ENCODE data around the gene CALHM4.
A peak's percentile ranks its signal among the peaks of the same experiment; 100 is the strongest.

The CALHM4 gene, protein sequence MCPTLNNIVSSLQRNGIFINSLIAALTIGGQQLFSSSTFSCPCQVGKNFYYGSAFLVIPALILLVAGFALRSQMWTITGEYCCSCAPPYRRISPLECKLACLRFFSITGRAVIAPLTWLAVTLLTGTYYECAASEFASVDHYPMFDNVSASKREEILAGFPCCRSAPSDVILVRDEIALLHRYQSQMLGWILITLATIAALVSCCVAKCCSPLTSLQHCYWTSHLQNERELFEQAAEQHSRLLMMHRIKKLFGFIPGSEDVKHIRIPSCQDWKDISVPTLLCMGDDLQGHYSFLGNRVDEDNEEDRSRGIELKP

DNA sequence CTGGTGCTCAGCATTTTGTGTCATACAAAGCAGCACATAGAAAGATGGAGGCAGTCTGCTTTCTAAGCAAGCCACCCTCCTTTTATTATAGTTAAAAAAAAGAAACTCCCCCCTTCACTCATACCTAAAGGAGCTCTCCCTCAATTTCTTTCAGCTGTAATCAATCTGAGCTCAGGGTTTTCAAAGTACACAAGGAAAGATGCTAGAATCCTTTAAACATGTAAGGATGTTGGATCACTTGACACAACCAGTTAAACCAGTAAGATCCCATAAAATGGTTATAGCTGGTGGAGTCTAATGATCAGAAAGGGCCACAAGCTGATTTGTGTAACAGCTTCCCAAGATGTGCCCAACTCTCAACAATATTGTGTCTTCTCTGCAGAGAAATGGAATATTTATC is at the start of gene CALHM4:
CALHM4 (plus strand) TSS at position 301 of the 400 bp plus-strand sequence; CDS start at position 344, 43 bp downstream.
- no peak for DNase-seq (ENCODE audit: low spot score)

DNA sequence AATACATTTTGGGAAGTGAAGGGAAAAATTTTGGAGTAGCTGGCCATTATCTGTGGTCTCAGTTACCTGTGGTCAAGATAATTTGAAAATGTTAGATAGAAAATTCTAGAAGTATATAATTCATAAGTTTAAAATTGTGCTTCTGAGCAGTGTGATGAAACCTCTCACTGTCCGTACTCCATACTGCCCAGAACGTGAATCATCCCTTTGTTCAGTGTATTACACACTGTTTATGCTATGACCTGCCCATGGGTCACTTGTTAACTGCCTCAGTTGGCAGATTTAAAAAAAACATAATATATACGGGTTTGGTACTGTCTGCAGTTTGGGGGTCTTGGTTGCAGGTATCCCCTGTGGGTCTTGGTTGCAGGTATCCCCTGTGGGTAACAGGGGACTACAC is 46.2 kb upstream of the CALHM4 start:
- no peak for DNase-seq (ENCODE audit: low spot score)

DNA sequence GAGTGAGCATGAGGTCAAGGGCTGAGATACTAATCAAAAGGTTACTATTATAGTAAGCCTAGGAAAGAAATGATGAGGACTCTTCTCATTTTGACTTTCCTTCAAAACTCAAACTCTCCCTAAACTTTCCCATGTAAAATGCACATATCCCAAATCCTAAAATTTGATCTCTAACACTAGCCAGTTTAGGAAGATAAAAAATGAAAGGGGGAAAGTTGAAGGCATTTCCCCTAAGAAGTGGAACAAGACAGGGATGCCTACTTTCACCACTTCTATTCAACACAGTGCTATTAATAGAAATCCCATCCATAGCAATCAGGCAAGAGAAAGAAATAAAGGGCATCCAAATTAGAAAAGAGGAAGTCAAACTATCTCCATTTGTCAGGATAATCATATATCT is 45.0 kb upstream of the CALHM4 start:
- DNase-seq (ENCODE audit: low spot score) = no peak

DNA sequence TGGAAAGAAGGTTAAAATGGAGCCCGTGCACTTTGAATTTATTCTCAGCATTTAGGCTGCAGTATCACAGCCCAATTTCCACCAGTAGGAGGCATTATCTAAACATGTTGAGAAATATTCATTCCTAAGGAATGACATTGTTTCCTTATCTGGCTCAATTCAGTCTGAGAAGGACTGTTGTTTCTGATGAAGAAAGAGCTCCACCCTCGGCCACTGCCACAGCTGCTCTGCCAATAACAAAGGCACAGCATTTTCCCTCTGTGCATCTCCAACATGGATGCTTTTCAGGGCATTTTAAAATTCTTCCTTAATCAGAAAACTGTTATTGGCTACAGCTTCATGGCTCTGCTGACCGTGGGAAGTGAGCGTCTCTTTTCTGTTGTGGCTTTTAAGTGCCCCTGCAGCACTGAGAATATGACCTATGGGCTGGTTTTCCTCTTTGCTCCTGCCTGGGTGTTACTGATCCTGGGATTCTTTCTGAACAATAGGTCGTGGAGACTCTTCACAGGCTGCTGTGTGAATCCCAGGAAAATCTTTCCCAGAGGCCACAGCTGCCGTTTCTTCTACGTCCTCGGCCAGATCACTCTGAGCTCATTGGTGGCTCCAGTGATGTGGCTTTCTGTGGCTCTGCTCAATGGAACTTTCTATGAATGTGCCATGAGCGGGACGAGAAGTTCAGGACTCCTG is 42.0 kb upstream of the CALHM4 start, which contains the start of gene CALHM5:
CALHM5 (plus strand) TSS at position 216 of the 687 bp plus-strand sequence; CDS start at position 274, 58 bp downstream.
- no peak for DNase-seq (ENCODE audit: low spot score)

DNA sequence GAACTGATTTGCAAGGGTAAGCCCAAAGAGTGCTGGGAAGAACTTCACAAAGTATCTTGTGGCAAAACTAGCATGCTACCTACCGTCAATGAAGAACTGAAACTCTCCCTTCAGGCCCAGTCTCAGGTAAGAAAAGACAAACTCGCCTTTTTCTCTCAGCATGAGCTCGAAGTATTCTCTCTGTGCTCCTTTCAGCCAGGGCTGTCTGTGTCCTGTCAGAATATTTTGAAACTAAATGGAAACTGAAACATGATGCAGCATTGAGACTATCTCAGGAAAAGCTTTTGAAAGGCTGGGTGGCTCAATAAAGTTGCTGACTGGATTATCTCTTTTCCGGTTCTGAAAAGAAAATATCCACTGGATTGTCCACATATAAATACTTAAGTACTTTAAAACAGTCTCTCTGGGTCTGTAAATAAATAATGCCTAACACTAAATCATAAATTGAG is 41.4 kb upstream of the CALHM4 start:
- DNase-seq (ENCODE audit: low spot score) = no peak

DNA sequence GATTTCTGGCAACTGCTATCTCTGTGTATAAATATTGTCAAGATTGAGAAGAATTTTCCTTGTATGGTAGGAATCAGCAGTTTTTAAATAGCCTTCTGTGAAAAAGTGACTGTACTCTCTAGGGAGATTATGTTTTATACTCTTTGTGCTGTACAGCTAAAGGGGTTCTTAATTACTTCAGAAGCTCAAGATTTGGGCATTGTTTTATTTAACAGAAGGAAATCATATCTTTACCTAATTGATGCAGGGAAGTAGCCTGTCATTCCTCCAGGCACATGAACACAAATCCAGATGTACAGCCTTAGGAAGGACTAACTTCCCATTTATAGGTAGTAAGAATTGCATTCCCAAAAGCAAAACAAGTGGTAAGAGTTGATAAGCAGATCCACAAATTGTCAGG is 40.8 kb upstream of the CALHM4 start:
- DNase-seq (ENCODE audit: low spot score) = no peak

DNA sequence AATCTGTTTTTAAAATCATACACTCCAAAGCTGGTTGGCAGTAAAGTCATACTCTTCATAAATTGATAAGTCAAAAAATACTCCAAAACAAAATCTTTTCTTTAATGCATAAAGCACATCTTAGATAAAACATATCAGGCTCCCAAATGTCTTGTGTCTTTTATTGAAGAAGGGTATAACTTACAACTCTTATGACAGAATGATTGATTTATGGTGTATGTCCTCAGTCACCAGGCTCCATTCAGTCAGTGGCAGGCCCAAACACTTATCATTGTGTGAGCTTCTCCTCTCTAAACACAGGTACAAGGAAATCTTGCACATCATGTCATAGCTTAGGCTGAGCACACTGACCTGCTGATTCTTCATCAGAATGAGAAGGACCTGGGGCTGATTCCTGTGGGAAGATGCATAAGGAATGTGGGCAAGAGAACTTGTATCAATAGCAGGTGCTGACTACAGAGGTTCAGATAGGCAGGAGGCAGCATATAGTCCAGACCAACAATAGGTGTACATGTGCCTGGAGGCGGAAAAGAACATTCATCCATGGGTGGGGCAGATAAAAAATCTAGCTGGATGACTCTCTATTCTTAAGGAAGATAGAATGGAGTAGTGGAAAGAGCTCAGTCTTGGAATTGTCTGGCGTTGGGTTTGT is 40.2 kb upstream of the CALHM4 start:
- DNase-seq (ENCODE audit: low spot score) = no peak

DNA sequence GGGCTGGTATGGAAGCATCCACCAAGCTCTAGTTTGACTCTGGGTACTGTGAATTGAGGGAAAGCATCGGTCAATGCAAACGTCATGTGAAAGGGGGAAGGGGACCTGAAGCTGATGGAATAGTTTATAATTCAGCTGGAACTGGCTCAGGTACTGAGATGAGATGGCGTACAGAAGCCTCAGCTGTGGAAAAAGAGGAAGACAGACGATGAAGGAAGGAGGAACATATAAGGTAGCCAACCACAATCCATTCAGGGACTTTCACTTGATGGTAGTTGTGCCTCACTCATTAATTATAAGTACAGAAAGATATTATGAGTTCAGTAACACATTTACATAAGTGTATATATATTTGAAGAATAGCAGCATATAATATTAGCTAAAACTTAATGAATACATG is 39.4 kb upstream of the CALHM4 start:
- DNase-seq (ENCODE audit: low spot score) = no peak

DNA sequence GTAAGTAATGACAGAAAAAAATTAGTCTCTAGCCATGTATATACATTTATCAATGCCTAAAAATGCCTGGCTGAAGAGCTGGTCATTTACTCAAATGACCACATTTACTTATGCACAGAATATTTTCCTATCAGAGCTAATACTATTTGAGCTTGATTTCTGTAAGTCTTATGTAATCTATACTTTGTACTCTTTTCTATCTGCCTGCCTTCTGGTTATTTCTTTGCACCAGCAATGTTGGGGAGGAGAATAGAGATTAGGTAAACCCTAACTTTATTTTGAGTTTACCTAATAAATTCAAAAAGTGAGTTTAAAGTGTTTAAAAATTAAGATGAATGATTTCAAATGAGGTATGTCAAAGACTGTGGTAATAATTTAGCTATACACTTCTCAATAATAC is 38.4 kb upstream of the CALHM4 start:
- no peak for DNase-seq (ENCODE audit: low spot score)

DNA sequence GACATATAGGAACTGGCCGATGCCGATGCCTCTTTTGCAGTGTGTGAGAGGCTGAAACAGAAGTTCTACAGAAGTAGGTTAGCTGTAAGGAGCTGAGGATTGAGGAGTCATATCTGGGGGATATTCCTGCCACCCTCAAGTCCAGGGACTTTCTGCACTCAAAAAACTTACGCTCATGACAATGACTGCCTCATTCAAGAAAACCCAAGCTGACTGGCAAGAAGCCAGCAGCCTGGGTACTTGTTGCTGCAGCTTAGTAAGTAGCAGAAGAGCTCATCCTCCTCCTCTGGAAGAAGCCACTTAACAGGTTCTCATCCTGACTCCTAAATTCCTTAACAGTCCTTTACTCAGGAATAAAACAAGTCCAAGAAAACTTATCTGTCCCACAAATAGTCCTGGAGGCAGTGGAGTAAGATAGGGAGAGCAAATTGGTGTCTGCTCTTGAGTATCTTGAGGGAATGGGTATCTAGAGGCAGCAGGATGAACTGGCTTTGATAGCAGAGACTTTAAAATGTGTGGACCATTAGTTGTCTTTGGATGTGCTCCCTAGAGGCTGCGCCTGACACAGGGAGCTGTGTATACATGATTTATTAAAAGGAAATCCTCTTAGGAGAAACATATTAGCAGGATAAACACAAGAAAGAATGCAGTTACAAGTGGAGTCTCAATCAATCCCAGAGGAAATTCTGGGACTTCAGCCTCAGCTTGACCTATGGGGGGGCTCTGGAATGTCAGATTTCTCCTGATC is 34.8 kb upstream of the CALHM4 start:
- DNase-seq (ENCODE audit: low spot score) = no peak

DNA sequence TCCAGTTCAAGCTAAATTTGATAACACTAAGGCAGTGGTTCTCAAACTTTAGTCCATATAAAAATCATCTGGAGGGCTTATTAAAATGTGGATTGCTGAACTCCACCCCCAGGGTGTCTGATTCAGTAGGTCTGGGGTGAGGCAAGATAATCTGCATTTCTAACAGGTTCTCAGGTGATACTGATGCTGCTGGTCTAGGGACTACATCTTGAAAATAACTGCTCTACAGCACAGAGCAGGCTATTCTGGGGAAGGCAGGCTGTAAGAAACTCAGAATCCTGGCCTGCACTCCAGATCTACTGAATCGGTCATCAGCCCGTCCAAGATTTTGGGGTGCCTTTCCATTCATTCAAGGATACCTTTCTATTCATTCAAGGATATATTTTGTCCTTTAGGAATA is 30.7 kb upstream of the CALHM4 start:
- DNase-seq (ENCODE audit: low spot score) = no peak

DNA sequence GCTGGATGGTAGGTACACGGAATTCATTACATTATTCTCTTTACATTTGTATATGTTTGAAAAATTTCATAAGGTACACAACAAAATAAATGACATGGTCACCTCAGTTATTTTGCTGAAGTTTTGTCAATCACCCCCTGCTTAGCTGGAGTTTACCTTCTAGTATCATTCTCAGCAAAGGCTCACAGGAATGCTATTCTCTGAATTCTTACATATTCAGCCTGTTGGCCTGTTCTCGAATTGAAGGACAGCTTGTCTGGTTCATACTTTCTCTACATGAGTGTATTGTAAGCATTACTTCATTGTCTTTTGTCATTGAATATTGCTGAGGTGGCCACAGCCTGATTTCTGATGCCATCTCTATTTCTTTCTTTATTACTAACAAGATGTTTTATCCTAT is 29.3 kb upstream of the CALHM4 start:
- no peak for DNase-seq (ENCODE audit: low spot score)

DNA sequence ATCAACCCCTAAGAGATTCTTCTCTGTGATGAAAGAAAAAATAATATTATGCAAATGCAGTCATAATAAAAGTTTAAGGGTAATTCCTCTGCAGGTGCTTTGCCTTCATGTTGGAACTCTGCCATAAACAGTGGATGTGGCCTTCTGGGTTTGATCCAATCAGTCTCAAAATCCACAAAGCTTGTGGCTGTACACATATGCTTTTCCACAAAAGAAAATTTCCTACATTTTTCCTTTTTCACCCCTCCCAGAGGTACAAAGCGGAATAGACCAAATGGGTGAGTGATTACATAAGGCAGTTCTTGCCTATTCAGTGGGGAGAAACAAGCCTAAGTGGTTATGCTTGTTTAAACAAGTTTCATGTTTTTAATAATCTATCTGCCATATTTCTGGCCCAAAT is 25.4 kb upstream of the CALHM4 start:
- no peak for DNase-seq (ENCODE audit: low spot score)

DNA sequence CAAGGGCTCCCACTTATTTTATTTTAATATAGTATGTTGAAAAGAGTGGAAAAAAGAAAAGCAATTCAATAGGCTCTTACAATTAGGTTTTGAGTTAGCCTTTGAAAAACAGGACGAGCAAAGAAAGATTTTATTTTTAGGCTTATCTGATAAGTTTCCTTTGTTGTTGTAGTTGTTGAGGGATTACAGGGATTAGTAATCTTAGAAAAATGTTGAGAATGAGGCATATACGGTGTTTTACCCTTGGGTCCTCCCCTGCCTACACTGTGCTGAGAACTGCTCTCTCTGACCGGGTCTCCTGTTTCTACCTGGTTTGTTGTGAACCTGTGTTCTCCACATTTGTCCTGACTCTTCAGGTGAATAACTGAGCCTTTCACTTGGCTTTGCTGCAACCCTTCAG is 24.8 kb upstream of the CALHM4 start:
- DNase-seq (ENCODE audit: low spot score) = no peak

DNA sequence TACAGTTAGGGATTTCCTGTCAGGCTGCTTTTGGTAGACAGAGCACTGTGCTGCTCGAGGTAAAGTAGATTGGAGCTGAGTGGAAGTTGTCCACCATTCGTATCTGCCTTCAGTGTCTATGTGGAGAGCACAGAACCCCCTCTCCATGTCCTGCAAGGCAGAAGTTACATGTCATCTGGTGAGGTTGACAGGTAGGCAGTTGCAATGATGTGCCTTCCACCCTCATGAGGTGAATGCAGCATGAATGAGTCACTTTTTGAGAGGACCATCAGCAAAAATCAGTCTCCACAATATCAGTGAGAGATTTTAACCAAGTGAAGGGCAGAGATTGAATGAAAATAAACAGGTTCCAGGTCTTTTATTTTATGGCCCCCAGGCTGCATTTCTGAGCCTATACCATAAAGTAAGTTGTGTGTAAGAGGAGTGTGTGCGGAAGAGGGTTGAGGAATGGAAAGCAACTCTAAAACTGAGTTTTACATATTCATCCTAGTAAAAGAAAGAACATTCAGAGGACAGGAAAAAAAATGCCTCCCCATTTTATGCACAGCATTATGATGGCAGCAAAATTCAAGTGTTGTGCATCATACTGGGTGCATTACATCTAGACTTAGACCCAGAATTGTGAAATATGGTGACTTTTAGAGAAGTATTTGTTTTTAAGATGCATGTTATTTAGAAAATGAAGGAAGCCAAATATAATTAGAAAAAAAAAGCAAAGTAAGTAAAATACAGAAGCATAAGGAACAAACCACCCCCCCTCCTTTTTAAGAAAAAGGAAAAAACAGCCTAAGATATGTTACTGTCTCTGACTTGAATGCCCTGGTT is 23.9 kb upstream of the CALHM4 start:
- DNase-seq (ENCODE audit: low spot score) = no peak

DNA sequence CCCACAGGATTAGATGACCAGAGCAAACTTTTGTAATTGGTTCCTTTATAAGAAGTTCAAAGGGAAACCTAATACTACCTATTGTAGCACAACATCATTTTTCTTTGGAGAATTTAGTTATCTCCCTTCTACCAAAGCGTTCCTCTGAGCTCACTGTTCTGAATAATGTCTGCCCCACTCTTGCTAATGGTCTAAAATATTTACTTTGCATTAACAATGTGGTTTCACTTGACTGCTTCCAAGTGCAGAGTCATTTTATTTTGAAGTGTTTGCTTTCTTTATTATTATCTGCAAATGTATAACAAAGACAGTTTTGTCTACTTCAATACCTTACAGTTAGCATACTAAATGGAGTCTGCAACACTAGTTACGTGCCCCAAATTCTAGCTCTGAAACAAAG is 23.1 kb upstream of the CALHM4 start:
- DNase-seq (ENCODE audit: low spot score) = no peak

DNA sequence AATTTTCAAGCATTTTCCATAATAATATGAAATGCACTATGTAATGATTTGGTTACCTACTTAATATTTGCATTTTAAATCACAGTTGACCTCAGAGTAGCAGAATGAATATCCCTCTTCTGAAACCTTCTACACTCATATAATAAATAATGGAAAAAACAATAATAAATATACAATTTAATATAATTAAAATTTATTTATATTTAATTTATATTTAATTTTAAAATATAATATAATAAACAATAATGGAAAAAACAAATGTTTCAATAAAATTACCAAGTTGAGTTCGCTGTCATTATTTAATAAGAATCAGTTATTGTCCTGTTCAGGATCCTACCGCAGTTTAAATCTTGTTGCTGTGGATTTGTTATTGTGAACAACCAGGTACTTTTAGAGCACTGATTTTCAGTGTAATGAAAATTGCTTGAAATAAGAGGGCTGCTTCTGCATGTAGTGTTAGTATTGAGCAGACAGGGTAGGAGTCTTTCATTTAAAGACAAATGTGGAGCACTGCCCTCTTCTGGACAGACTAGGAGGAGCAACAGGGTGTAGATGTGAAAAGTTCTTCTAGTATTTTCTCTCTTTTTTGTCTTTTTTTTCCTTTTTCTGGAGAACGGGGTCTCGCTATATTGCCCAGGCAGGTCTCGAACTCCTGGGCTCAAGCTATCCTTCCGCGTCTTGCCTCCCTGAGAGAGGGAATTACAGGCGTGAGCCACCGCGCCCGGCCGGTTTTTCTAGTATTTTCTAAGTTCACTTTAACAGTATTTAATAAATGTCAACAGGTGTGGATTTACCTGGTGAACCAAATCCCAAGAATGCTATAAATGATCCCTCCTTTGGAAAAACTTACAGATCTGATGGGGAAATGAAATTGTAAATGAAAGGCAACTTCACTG is 21.6 kb upstream of the CALHM4 start:
- peak; percentile 54 for DNase-seq (ENCODE audit: low spot score)

DNA sequence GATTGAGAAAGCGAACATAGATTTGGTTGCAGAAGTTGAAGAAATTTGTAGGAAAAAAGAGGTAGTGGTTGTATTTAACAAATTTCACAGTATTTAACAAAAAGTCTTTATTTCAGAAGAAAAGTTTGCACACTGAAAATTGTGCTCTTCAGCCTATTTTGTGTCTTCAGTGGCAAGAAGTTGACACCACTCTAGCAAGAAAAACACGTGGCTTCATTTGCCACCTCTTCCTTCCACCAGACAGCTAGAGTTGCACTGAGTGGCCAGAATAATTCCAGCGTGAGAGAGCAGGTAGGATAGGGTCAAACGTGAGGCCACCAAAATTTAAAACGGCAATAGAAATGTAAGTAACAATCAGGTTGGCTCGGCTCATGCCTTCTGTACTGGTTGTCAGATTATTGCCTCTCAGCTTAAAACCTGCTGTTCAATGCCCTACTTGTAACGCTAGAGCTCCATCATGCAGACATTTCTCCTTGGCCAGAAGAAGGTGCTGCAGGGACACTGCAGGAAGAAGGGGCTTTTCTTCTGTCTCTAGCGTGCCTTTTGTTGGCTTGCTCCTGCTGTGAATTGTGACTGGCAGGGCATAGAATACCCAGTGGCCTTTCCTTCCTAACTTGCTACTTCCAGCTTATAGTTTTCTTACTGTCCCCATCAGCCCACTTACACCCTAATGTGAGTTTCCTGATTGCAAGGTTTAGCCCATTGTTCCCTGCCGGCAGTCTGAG is 20.2 kb upstream of the CALHM4 start:
- DNase-seq (ENCODE audit: low spot score) = no peak

DNA sequence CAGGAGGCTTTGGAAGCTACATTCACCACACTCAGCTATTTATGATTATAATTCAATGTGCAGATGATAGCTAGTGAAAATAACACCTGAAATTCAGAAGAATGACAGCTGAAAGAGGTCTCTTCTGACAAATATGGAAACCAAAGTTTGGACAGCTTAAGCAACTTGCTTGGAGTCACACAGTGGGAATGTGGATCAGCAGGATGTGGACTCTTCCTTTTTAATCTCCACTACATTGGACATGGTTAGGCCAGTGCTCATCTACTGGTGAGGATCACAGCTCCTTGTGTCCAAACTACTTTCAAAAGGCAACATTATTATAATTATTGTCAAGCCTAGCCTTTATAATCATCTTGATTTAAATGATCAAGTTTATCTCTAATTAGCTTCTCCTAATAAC is 18.4 kb upstream of the CALHM4 start:
- DNase-seq (ENCODE audit: low spot score) = no peak

DNA sequence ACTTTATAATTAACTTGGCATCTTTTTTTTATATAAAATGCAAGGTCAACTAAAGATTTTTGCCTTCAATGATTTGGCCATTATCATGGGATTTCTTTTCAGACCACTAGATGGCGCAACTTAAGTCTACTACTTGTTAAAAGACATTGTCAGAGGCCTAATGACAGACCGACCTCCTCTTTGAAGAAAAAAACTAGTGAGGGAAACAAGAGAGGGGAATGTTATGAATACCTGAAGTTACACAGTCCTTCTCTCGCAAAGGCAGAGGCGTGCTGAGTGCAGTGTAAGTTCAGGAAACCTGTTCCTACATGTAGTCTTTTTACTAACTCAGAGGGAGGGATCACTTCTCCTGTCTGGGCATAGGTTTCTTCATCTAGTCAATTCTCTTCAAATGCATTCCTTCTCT is 17.3 kb upstream of the CALHM4 start:
- DNase-seq (ENCODE audit: low spot score) = peak; percentile 35
